ENCODE measurements around the gene OR11A1. TPM values are rescaled to one million over a fixed set of nuclear protein-coding genes. Genes with fewer than 3 reads are reported as not detected.

The OR11A1 gene
- not detected for total RNA-seq
- not detected for polyA plus RNA-seq
- long read RNA-seq, donor 1 = 0 reads
- long read RNA-seq, donor 2 = 0 reads
- long read RNA-seq, donor 3 = 0 reads

- H3K4me1 ChIP-seq = no peaks in the 10 kb centered on the region
- 45 to 66% (median 59%) methylated on average over 2 of the region's 2 CpGs for WGBS, 4 donors
- no peak for TF ChIP-seq POLR2A (IDR thresholded peaks at IDR 0.05)
- no peak for TF ChIP-seq CTCF (IDR thresholded peaks at IDR 0.05)
Observed at GRCh38 chr6:29456971-29457370, at the start of gene OR11A1, which contains the start of gene OR2H1. Gene OR11A1 (minus strand): TSS chr6:29457071. CDS start chr6:29427641, 29,430 bp downstream. Gene OR2H1 (plus strand): TSS chr6:29457155. CDS start chr6:29461770, 4,615 bp downstream.

GRCh38 chr6:29506446-29507067, 49.7 kb upstream of the OR11A1 start:
- DNase-seq = no peak
- Histone ChIP-seq H3K27me3 (peaks cover 0 to 8% (median 0%) of the 10 kb centered on the region in 9 donors), H3K4me1 (no peaks in the 10 kb centered on the region), H3K9me3 (no peaks in the 10 kb centered on the region), H3K27ac (no peak overlapping the region), H3K4me3 (no peak overlapping the region), H3K36me3 (no peaks in the 10 kb centered on the region)
- intact Hi-C loops (cut with DNase I) = no loop called here
- WGBS, 4 donors = 61 to 82% (median 72%) methylated on average over 5 to 11 of the region's 11 CpGs
- ATAC-seq = peak in 1 of 4 donors; percentile 11
- TF ChIP-seq CTCF (IDR thresholded peaks at IDR 0.05) (no peak), POLR2A (IDR thresholded peaks at IDR 0.05) (no peak)

More at GRCh38 chr6:29456971-29457370, at the start of gene OR11A1, which contains the start of gene OR2H1:
- no peak for DNase-seq
- peaks cover 0 to 1% (median 0%) of the 10 kb centered on the region in 12 donors for H3K9me3 ChIP-seq
- H3K36me3 ChIP-seq = no peaks in the 10 kb centered on the region
- no peak within 1 kb of the TSS for H3K27ac ChIP-seq
- no peak within 1 kb of the TSS for H3K4me3 ChIP-seq
- intact Hi-C loops (cut with DNase I) = no loop called here
- H3K27me3 ChIP-seq = peaks cover 0 to under 1% (median 0%) of the 10 kb centered on the region in 9 donors
- no peak for ATAC-seq

- no peaks in the 10 kb centered on the region for H3K36me3 ChIP-seq
- peaks cover 0 to 9% (median 0%) of the 10 kb centered on the region in 9 donors for H3K27me3 ChIP-seq
- no peaks in the 10 kb centered on the region for H3K9me3 ChIP-seq
- DNase-seq (no peak), ATAC-seq (no peak)
- intact Hi-C loops (cut with DNase I) = no loop called here
- 90 to 97% (median 92%) methylated on average over 3 of the region's 3 CpGs for WGBS, 4 donors
- no peak for TF ChIP-seq POLR2A (IDR thresholded peaks at IDR 0.05)
- no peak for TF ChIP-seq CTCF (IDR thresholded peaks at IDR 0.05)
- H3K27ac ChIP-seq = no peak overlapping the region
- H3K4me1 ChIP-seq = no peaks in the 10 kb centered on the region
- H3K4me3 ChIP-seq = no peak overlapping the region
Observed at GRCh38 chr6:29505808-29506207, 48.9 kb upstream of the OR11A1 start.

- Histone ChIP-seq H3K36me3 (no peaks in the 10 kb centered on the region), H3K27me3 (peaks cover 0 to 14% (median 0%) of the 10 kb centered on the region in 9 donors), H3K9me3 (no peaks in the 10 kb centered on the region), H3K27ac (no peak overlapping the region), H3K4me3 (no peak overlapping the region), H3K4me1 (no peaks in the 10 kb centered on the region)
- no peak for TF ChIP-seq CTCF (IDR thresholded peaks at IDR 0.05)
- no peak for TF ChIP-seq POLR2A (IDR thresholded peaks at IDR 0.05)
- DNase-seq = no peak
- ATAC-seq = no peak
- 62 to 77% (median 68%) methylated on average over 2 of the region's 2 CpGs for WGBS, 4 donors
- intact Hi-C loops (cut with DNase I) = no loop called here
Observed at GRCh38 chr6:29504961-29505360, 48.1 kb upstream of the OR11A1 start.
